H9 (cell line): ENCODE data around the gene PRAF2. TPM values are rescaled to one million over a fixed set of nuclear protein-coding genes. Genes with fewer than 3 reads are reported as not detected.

Experiments used
- DNase-seq: peaks from one replicate; pipeline ENCODE4 v3.0.0-alpha.2; 2017
- H2AFZ ChIP-seq: one replicate; pipeline ENCODE4 v1.6.1; 2013; ENCODE audit warnings: mild to moderate bottlenecking, low read length, control low read depth, moderate library complexity
- H2AK5ac ChIP-seq: 2 replicates; pipeline ENCODE4 v1.6.1; 2013; ENCODE audit warnings: low read length, control low read depth, mixed read lengths; ENCODE audit not compliant: insufficient read length
- H2BK120ac ChIP-seq: one replicate; pipeline ENCODE4 v1.6.1; 2013; ENCODE audit warnings: low read depth, mild to moderate bottlenecking, low read length, control low read depth, inconsistent platforms; ENCODE audit not compliant: poor library complexity, severe bottlenecking
- H2BK12ac ChIP-seq: 2 replicates; pipeline ENCODE4 v1.6.1; 2013; ENCODE audit warnings: low read length, control low read depth, mixed read lengths, low read depth; ENCODE audit not compliant: insufficient read length
- H2BK15ac ChIP-seq: 2 replicates; pipeline ENCODE4 v1.6.1; 2013; ENCODE audit warnings: low read depth, low read length, control low read depth
- H2BK20ac ChIP-seq: one replicate; pipeline ENCODE4 v1.6.1; 2013; ENCODE audit warnings: low read depth, mild to moderate bottlenecking, low read length, control low read depth, inconsistent platforms; ENCODE audit not compliant: poor library complexity, severe bottlenecking
- H2BK5ac ChIP-seq: 2 replicates; pipeline ENCODE4 v1.6.1; 2013; ENCODE audit warnings: low read length, control low read depth, mixed read lengths; ENCODE audit not compliant: insufficient read length
- H3K14ac ChIP-seq: 2 replicates; pipeline ENCODE4 v1.6.1; 2013; ENCODE audit warnings: low read length, control low read depth; ENCODE audit not compliant: insufficient read depth
- H3K18ac ChIP-seq: 2 replicates; pipeline ENCODE4 v1.6.1; 2013; ENCODE audit warnings: low read depth, mild to moderate bottlenecking, mixed read lengths, low read length, control low read depth; ENCODE audit not compliant: insufficient read length
- H3K23ac ChIP-seq: 2 replicates; pipeline ENCODE4 v1.6.1; 2013; ENCODE audit warnings: low read length, control low read depth, mixed read lengths, low read depth; ENCODE audit not compliant: insufficient read length
- H3K23me2 ChIP-seq: 2 replicates; pipeline ENCODE4 v1.6.1; 2013; ENCODE audit warnings: low read depth, mild to moderate bottlenecking, mixed read lengths, low read length, control low read depth; ENCODE audit not compliant: insufficient read length, poor library complexity, severe bottlenecking
- H3K27ac ChIP-seq: 2 replicates; pipeline ENCODE4 v1.5.1; 2013; ENCODE audit warnings: low read length, control low read depth, mixed read lengths, low read depth; ENCODE audit not compliant: insufficient read length
- H3K27me3 ChIP-seq: 2 replicates; pipeline ENCODE4 v1.6.1; 2013; ENCODE audit warnings: low read length, control low read depth, inconsistent platforms; ENCODE audit not compliant: insufficient read depth
- H3K4ac ChIP-seq: 2 replicates; pipeline ENCODE4 v1.6.1; 2013; ENCODE audit warnings: low read depth, mild to moderate bottlenecking, control low read depth, inconsistent platforms, low read length, moderate library complexity
- H3K4me1 ChIP-seq: 2 replicates; pipeline ENCODE4 v1.6.1; 2013; ENCODE audit warnings: low read length, control low read depth, inconsistent platforms; ENCODE audit not compliant: insufficient read depth
- H3K4me2 ChIP-seq: 2 replicates; pipeline ENCODE4 v1.6.1; 2013; ENCODE audit warnings: low read length, control low read depth, mixed read lengths; ENCODE audit not compliant: insufficient read length, insufficient read depth
- H3K56ac ChIP-seq: 2 replicates; pipeline ENCODE4 v1.6.1; 2013; ENCODE audit warnings: low read depth, mild to moderate bottlenecking, mixed read lengths, low read length, control low read depth; ENCODE audit not compliant: insufficient read length
- H3K79me1 ChIP-seq: 2 replicates; pipeline ENCODE4 v1.6.1; 2013; ENCODE audit warnings: low read depth, mild to moderate bottlenecking, moderate library complexity, low read length, control low read depth, inconsistent platforms; ENCODE audit not compliant: insufficient read depth, poor library complexity, severe bottlenecking
- H3K79me2 ChIP-seq: 2 replicates; pipeline ENCODE4 v1.6.1; 2013; ENCODE audit warnings: low read length, control low read depth, inconsistent platforms; ENCODE audit not compliant: insufficient read depth
- H3K9ac ChIP-seq: 2 replicates; pipeline ENCODE4 v1.6.1; 2013; ENCODE audit warnings: low read length, control low read depth, mixed read lengths; ENCODE audit not compliant: insufficient read length; ENCODE audit errors: extremely low read depth
- H3K9me3 ChIP-seq: one replicate; pipeline ENCODE4 v1.6.1; 2013; ENCODE audit warnings: low read depth, low read length, inconsistent platforms; ENCODE audit not compliant: control insufficient read depth
- H3T11ph ChIP-seq: one replicate; pipeline ENCODE4 v1.6.1; 2013; ENCODE audit warnings: mild to moderate bottlenecking, low read length, control low read depth, inconsistent platforms
- H4K20me1 ChIP-seq: one replicate; pipeline ENCODE4 v1.6.1; 2013; ENCODE audit not compliant: control insufficient read depth, insufficient read length, insufficient read depth
- H4K5ac ChIP-seq: 2 replicates; pipeline ENCODE4 v1.6.1; 2013; ENCODE audit warnings: low read depth, mild to moderate bottlenecking, mixed read lengths, low read length, control low read depth; ENCODE audit not compliant: insufficient read length
- H4K8ac ChIP-seq: replicated peaks from 2 replicates; pipeline ENCODE4 v1.6.1; 2013; ENCODE audit warnings: low read length, control low read depth, mixed read lengths, low read depth; ENCODE audit not compliant: insufficient read length
- H4K91ac ChIP-seq: 2 replicates; pipeline ENCODE4 v1.6.1; 2013; ENCODE audit warnings: low read depth, mild to moderate bottlenecking, moderate library complexity, mixed read lengths, low read length, control low read depth; ENCODE audit not compliant: insufficient read length
- H3K27ac Mint-ChIP-seq, 3 experiments: 2 replicates in 2 of 3; 3 replicates in 1 of 3; pipeline ENCODE4 v1.8.0; 2020 to 2021; ENCODE audit warnings: mixed read lengths in 3 of 3, mild to moderate bottlenecking in 1 of 3, moderate library complexity in 1 of 3
- H3K27me3 Mint-ChIP-seq: 2 replicates; pipeline ENCODE4 v1.8.0; 2021; ENCODE audit warnings: low read depth, mild to moderate bottlenecking, moderate library complexity, mixed read lengths
- H3K36me3 Mint-ChIP-seq, 3 experiments: 2 replicates in 2 of 3; 3 replicates in 1 of 3; pipeline ENCODE4 v1.8.0; 2020 to 2021; ENCODE audit warnings: low read depth in 3 of 3, mixed read lengths in 3 of 3; ENCODE audit not compliant: insufficient read depth in 1 of 3
- H3K4me1 Mint-ChIP-seq, 2 experiments: 2 replicates each; pipeline ENCODE4 v1.8.0; 2020; ENCODE audit warnings: mixed read lengths in 2 of 2
- H3K4me3 Mint-ChIP-seq, 2 experiments: 2 replicates in 1 of 2; 3 replicates in 1 of 2; pipeline ENCODE4 v1.8.0; 2020 to 2021; ENCODE audit warnings: mild to moderate bottlenecking in 2 of 2, mixed read lengths in 2 of 2, moderate library complexity in 1 of 2
- H3K9me3 Mint-ChIP-seq, 2 experiments: 2 replicates in 1 of 2; 3 replicates in 1 of 2; pipeline ENCODE4 v1.8.0; 2020; ENCODE audit warnings: mild to moderate bottlenecking in 2 of 2, mixed read lengths in 2 of 2, moderate library complexity in 1 of 2
- CTCF ChIP-seq: fragments of 200-600 bp; sonication (generic); conservative IDR thresholded peaks from 3 replicates; pipeline ENCODE4 v1.8.0; 2021; ENCODE audit warnings: antibody characterized with exemption, mild to moderate bottlenecking
- WGBS: extraction: QIAGEN DNeasy Blood & Tissue Kit; methylation state at CpG from one replicate; pipeline ENCODE4 v1.1.7; 2013; ENCODE audit warnings: missing lambda C conversion rate, low lambda C conversion rate, mixed read lengths; ENCODE audit not compliant: insufficient read length; ENCODE audit errors: extremely low coverage; 5-methylcytosine and 5-hydroxymethylcytosine counted together
- total RNA-seq: library from RNA; stranded (reverse); gene quantifications from 2 replicates; pipeline ENCODE4 v1.2.1, GENCODE V29; 2021

PRAF2 gene
- total RNA-seq, 1 experiment from 2014 or later: 13.4 TPM

- H3K27ac ChIP-seq: no peak overlapping the region
- H3K27me3 Mint-ChIP-seq: peaks cover 2% of the 10 kb centered on the region; the same call in 1 of the 2 replicates
- peaks cover 2 to 9% of the 10 kb centered on the region in 2 experiments; a peak in 3 of 4 replicates for H3K4me1 Mint-ChIP-seq
Measured at GRCh38 chrX:49082271-49082871, 8.6 kb upstream of the PRAF2 start.

More at GRCh38 chrX:49082271-49082871, 8.6 kb upstream of the PRAF2 start:
- no peak for TF ChIP-seq CTCF
- no peak overlapping the region; a peak in 1 of 7 replicates for H3K27ac Mint-ChIP-seq
- Histone ChIP-seq H3K9me3 (no peaks in the 10 kb centered on the region), H2BK15ac (no peak overlapping the region), H4K8ac (no peak overlapping the region), H2BK120ac (no peak overlapping the region), H4K20me1 (no peaks in the 10 kb centered on the region), H3K4ac (no peak overlapping the region), H3K23ac (no peak overlapping the region), H3K4me2 (no peak overlapping the region), H3T11ph (no peak overlapping the region), H2BK20ac (no peak overlapping the region), H2BK5ac (no peak overlapping the region), H2AFZ (no peak overlapping the region), H3K9ac (no peak overlapping the region), H3K27me3 (no peaks in the 10 kb centered on the region), H2BK12ac (no peak overlapping the region), H4K5ac (no peak overlapping the region), H4K91ac (no peak overlapping the region), H3K14ac (no peak overlapping the region), H3K4me1 (no peaks in the 10 kb centered on the region; the same call in 1 of the 2 replicates), H3K23me2 (peaks cover 4% of the 10 kb centered on the region), H3K79me1 (no peaks in the 10 kb centered on the region), H3K56ac (no peak overlapping the region), H3K18ac (no peak overlapping the region), H2AK5ac (no peak overlapping the region), H3K79me2 (no peaks in the 10 kb centered on the region)
- WGBS: no CpG with 5 or more reads among the region's 4 CpGs
- no peak overlapping the region for H3K4me3 Mint-ChIP-seq
- peaks cover 6 to 11% (median 7%) of the 10 kb centered on the region in 3 experiments; a peak in 4 of 7 replicates for H3K36me3 Mint-ChIP-seq
- H3K9me3 Mint-ChIP-seq: peaks cover 54 to 59% of the 10 kb centered on the region in 2 experiments
- DNase-seq: no peak
